GM18867 (cell line): ENCODE results near the gene TAF1.
"Not testable (repeated sequence)": the region's sequence is repeated elsewhere in the genome, so short reads cannot be mapped to it uniquely, and the experiment has no call there.

Source experiments
- ATAC-seq: cut with Tn5 transposase; IDR thresholded peaks from one replicate; pipeline ENCODE4 v1.9.1; 2021; ENCODE audit warnings: mild to moderate bottlenecking, moderate library complexity; ENCODE audit not compliant: unreplicated experiment

TAF1 gene, protein sequence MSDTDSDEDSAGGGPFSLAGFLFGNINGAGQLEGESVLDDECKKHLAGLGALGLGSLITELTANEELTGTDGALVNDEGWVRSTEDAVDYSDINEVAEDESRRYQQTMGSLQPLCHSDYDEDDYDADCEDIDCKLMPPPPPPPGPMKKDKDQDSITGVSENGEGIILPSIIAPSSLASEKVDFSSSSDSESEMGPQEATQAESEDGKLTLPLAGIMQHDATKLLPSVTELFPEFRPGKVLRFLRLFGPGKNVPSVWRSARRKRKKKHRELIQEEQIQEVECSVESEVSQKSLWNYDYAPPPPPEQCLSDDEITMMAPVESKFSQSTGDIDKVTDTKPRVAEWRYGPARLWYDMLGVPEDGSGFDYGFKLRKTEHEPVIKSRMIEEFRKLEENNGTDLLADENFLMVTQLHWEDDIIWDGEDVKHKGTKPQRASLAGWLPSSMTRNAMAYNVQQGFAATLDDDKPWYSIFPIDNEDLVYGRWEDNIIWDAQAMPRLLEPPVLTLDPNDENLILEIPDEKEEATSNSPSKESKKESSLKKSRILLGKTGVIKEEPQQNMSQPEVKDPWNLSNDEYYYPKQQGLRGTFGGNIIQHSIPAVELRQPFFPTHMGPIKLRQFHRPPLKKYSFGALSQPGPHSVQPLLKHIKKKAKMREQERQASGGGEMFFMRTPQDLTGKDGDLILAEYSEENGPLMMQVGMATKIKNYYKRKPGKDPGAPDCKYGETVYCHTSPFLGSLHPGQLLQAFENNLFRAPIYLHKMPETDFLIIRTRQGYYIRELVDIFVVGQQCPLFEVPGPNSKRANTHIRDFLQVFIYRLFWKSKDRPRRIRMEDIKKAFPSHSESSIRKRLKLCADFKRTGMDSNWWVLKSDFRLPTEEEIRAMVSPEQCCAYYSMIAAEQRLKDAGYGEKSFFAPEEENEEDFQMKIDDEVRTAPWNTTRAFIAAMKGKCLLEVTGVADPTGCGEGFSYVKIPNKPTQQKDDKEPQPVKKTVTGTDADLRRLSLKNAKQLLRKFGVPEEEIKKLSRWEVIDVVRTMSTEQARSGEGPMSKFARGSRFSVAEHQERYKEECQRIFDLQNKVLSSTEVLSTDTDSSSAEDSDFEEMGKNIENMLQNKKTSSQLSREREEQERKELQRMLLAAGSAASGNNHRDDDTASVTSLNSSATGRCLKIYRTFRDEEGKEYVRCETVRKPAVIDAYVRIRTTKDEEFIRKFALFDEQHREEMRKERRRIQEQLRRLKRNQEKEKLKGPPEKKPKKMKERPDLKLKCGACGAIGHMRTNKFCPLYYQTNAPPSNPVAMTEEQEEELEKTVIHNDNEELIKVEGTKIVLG (N-terminal part only)

GRCh38 chrX:71365875-71366673 lies at the start of gene TAF1:
Gene TAF1 (plus strand): TSS chrX:71366357. CDS start chrX:71366375, 18 bp downstream.
- ATAC-seq, result peak; percentile 84

DNA sequence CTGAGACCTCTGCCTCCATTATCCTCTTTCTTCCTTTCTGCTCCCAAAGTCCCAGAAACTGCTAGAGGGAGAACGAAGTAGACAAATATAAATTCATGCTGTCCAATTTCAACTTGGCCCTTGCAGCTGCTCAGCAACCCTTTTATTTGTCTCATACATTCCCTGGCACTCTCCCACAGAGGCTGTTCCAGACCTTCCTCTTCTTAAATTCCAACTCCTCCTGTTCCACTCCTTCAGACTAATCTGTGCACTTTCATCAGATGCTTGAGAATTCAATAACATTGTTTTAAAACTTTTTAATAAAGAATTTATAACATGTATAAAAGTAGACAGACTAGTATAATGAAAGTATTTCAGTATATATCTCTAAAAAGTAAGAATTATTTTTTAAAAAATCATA lies 49.2 kb upstream of the TAF1 start:
- ATAC-seq, result not testable (repeated sequence)

- ATAC-seq, result no peak
Observed at GRCh38 chrX:71320126-71320525, 46.0 kb upstream of the TAF1 start.

- ATAC-seq, result no peak
Observed at GRCh38 chrX:71321731-71322130, 44.4 kb upstream of the TAF1 start.

- ATAC-seq, result not testable (repeated sequence)
Observed at GRCh38 chrX:71324452-71324851, 41.7 kb upstream of the TAF1 start.

- no peak for ATAC-seq
Observed at GRCh38 chrX:71326394-71326793, 39.8 kb upstream of the TAF1 start.

DNA sequence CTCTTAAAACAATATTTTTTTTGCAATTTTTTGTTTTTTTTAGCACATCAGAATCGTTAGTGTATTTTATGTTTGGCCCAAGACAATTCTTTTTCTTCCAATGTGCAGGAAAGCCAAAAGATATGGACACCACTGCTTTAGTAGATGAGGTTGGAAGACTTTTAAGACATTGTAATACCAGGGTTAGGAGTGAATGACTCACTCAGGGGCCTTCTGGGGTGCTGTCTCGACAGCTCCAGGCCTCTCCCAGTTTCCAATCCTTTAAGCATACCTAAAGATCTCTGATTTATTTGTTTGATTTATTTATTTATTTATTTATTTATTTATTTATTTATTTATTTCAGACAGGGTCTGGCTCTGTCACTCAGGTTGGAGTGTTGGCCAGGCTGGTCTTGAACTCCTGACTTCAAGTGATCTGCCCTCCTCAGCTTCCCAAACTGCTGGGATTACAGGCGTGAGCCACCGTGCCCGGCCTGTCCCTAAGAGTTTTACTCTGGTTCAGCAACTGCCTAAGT lies 16.9 kb upstream of the TAF1 start:
- ATAC-seq, result not testable (repeated sequence)

DNA sequence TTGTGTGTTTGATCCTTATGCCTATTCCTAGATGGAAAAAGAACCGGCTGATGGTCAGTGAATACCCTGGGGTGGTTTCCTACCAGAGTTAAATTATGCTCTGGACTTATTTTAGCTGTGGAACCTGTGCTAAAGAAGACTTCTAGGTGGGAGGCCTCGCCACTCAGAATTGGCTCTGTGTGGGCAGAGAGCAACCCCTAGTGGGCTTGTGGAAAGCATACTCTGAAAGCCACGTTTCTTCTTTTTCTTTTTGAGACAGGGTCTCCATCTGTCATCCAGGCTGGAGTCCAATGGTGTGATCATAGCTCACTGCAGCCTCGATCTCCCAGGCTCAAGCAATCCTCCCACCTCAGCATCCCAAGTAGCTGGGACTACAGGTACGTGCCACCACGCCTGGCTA lies 16.3 kb upstream of the TAF1 start:
- ATAC-seq, result not testable (repeated sequence)

- not testable (repeated sequence) for ATAC-seq
Observed at GRCh38 chrX:71352439-71352838, 13.7 kb upstream of the TAF1 start.

GRCh38 chrX:71364221-71364620 lies 1.9 kb upstream of the TAF1 start:
- no peak for ATAC-seq

DNA sequence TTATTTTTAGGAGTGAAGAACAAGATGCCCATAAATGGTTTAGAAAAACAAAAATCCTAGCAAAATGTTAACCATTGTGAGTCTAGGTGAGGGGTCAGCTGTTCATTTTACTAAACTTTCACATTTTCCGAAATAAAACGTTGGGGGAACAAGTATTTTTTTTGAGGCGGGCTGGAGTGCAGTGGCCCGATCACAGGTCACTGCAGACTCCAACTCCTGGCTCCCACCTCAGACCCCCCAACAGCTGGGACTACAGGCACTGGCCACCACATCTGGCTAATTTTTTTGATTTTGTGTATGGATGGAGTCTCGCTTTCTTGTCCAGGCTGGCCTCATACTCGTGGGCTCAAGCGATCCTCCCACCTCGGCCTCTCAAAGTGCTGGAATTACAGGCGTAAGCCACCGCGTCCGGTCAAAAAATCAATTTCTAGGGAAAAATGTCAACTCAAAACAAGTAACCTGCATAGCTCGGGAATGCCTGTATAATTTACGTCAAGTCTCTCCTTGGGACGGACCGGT lies 742 bp upstream of the TAF1 start:
- peak; percentile 3 for ATAC-seq

- ATAC-seq, result peak; percentile 6
Observed at GRCh38 chrX:71366674-71367256, 608 bp downstream of the TAF1 start.

DNA sequence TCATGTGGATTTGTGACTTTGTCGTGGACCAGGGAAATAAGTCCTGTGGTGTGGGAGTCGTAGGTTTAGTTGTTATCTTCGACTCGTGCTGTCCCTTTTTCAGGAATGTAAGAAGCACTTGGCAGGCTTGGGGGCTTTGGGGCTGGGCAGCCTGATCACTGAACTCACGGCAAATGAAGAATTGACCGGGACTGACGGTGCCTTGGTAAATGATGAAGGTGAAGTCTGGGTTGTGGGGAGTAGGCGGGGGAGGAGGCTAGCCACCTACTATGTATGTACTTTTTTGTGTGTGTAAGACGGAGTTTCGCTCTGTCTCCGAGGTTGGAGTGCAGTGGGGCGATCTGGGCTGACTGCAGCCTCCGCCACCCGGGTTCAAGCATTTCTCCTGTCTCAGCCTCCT lies 1.2 kb downstream of the TAF1 start:
- no peak for ATAC-seq

DNA sequence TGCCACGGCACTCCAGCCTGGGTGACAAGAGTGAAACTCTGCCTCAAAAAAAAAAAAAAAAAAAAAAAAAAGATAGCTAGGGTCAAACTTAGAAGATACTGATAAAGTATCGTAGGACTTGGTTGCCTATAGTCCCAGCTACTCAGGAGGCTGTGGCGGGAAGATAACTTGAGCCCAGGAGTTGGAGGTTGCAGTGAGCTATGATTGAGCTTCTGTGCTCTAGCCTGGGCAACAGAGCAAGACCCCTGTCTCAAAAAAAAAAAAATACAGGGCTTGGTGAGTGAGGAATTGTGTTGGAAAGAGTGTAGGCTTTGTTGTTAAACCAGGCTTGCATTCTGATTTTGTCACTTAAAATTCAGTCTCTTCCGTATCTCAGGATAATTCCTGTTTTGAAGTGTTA lies 6.2 kb downstream of the TAF1 start:
- ATAC-seq, result no peak

GRCh38 chrX:71378732-71379131 lies 12.6 kb downstream of the TAF1 start:
- ATAC-seq, result no peak

- not testable (repeated sequence) for ATAC-seq
Observed at GRCh38 chrX:71391725-71392124, 25.6 kb downstream of the TAF1 start.

DNA sequence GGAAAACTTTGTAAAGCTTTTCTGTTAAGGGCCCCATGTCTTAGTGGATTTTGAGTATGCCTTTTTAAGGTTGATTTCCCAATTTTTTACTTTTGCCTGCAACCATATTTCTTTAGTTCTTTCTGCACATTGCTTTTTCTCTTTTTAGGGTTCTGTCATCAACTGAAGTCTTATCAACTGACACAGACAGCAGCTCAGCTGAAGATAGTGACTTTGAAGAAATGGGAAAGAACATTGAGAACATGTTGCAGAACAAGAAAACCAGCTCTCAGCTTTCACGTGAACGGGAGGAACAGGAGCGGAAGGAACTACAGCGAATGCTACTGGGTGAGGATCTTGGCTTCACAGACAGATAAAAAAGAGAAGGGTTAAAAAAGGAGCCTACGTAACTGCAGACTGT lies 27.8 kb downstream of the TAF1 start:
- no peak for ATAC-seq

- ATAC-seq, result no peak
Observed at GRCh38 chrX:71396576-71396975, 30.4 kb downstream of the TAF1 start.

GRCh38 chrX:71400710-71401109 lies 34.6 kb downstream of the TAF1 start:
- ATAC-seq, result no peak
